M059J (cell line): ENCODE results near the gene RXFP2. TPM values are rescaled to one million over a fixed set of nuclear protein-coding genes. Genes with fewer than 3 reads are reported as not detected.

ENCODE experiments used
- DNase-seq: peaks from one replicate; pipeline ENCODE4 v3.0.0-alpha.2; 2012; ENCODE audit warnings: low read depth
- total RNA-seq: library from RNA; depleted of rRNA; stranded (reverse); fragments of >200 nt; shearing (Covaris generic); gene quantifications from 2 replicates; pipeline ENCODE4 v1.2.3, GENCODE V29; 2014; rRNA removed

RXFP2 gene, protein sequence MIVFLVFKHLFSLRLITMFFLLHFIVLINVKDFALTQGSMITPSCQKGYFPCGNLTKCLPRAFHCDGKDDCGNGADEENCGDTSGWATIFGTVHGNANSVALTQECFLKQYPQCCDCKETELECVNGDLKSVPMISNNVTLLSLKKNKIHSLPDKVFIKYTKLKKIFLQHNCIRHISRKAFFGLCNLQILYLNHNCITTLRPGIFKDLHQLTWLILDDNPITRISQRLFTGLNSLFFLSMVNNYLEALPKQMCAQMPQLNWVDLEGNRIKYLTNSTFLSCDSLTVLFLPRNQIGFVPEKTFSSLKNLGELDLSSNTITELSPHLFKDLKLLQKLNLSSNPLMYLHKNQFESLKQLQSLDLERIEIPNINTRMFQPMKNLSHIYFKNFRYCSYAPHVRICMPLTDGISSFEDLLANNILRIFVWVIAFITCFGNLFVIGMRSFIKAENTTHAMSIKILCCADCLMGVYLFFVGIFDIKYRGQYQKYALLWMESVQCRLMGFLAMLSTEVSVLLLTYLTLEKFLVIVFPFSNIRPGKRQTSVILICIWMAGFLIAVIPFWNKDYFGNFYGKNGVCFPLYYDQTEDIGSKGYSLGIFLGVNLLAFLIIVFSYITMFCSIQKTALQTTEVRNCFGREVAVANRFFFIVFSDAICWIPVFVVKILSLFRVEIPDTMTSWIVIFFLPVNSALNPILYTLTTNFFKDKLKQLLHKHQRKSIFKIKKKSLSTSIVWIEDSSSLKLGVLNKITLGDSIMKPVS
- 0.07 TPM in 1 of 2 replicates, not detected in the other for total RNA-seq

DNA sequence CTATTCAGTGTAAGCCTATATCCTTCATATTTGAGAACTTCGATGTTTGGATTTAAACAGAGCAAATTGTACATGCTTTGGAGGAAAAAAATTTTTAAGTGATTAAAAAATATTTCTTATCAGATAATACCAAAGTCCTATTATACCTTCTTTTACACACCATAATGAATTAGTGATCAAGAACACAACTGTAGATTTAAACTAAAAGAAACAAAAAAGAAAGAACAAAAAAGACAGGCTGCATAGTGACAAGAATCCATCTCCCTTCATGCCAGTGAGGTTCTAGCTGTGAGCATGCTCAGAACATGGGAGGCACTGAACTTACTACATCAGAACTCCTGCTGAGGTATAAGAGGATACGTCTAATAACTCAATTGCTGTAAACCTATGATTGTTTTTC is at the start of gene RXFP2:
RXFP2 (plus strand) TSS at position 301 of the 400 bp plus-strand sequence; CDS start at position 388, 87 bp downstream.
- no peak for DNase-seq

DNA sequence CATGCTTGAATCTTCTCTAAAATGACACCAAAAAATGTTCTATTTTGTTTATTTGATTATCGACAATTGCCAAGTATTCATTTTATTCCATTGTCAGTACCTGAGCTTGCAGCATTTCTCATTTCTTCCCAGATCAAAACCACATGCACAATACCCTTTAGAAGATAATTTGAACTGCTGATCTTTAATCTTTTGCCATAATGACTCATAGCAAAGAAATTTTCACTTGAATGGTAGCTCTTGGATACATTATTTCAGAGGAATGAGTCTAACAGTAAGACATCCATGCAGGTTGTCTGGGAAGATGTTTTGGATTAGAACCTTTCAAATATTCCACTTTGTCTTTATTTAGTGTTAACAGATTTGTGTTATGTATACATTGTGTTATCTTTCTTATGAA is 42.0 kb upstream of the RXFP2 start:
- DNase-seq, result peak; percentile 78

DNA sequence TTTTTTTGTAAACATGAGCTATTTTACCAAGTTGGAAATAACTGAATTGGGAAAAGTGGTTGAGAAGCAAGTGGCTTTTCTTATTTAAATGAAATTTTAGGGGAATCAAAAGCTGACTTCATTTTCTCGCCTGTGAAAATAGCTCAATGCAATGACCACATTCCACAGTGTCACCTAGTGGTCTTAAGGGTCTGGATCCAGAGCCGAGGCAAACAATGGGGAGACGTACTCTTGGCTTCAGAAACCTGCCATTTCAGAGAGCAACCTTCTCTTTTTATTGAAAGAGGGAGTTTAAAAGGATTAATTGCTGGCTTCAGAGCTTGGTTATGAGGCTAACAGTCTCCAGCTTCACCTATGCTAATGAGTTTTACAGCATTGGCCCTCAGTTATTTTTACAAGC is 39.7 kb upstream of the RXFP2 start:
- peak; percentile 34 for DNase-seq

DNA sequence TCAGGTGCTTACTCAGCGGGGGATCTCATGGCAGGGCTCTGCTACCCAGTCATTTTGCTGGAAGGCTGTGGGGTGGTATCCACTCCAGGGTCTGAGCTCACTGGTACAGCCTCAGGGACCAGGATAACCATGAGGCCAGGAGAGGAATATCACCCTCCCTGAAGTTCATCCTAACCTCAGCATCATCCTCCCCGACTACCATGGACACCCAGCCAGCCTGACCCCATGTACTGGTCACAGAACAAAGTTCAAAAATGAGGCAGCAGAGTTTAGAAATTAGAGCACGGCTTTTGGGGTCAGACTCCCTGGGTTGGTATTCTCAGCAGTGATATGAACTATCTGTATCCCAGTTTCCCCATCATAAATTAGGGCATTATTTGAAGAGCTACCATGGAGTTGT is 35.5 kb upstream of the RXFP2 start:
- DNase-seq, result no peak

DNA sequence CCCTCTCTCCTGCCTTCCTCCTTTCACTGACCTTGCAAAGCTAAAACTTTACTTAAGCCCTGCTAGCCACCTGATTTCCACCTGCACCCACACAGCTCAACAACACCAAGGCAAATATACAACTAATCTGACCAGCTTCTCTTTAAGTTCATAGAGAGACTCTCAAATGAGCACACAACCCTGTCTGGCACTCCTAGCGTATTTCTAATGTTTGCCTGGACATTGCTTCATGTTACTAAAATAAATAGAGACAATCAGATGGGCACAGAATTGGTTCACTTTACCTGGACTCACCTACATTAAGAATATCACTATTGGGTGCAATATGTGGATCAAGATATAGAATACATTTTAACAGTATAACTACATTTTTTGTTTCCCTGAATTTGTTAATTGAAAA is 33.2 kb upstream of the RXFP2 start:
- DNase-seq, result no peak

DNA sequence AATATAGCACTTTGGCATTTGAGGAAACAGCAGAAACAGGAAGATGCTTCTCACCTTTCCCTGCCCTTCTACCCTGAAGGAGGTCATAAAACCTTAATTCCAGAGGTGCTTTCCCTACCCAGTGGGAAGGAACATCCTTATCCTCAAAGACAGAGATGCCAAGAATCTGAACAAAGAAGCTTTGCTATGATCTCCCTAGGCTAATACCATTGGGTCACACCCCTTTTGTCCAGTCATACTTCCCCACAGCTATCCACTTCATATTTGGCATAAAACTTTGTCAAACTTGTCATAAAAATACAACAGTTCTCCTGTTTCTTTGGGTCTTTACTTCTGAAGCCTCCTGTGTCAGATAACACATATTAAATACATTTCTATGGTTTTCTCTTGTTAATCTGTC is 21.7 kb upstream of the RXFP2 start:
- DNase-seq, result no peak

DNA sequence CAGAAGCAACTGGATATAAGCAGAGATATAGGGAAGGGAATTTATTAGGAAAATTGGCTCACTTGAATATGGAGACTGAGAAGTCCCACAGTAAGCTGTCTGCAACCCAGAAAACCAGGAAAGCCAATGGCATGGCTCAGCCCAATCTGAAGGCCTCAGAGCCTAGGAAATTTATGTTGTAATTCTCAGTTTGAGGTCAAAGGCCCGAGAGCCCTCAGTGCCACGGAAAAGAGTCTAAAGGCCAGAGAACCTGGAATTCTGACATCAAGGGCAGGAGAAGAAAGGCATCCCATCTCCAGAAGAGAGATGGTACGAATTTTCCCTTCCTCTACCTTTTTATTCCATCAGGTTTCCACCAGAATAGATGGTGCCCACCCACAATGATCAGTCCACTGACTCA is 20.1 kb upstream of the RXFP2 start:
- DNase-seq, result no peak

DNA sequence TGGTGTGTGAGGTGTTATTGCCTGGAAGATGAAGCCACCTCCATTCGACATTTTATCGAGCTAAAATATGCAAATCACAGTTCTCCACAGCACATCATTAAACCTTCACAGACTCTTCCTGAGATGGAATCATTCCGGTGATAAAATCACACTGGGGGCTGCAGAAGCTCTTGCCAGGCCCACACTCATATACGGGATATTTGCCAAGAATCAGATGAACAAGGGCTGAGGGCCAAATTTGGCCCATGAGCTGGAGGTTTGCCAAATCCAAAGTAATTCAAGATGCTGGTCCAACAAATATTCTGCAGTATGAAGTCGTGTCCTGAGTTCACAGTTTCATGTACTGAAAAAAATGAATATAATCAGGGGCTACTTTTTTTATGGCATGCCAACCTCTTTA is 16.7 kb upstream of the RXFP2 start:
- DNase-seq, result peak; percentile 19

DNA sequence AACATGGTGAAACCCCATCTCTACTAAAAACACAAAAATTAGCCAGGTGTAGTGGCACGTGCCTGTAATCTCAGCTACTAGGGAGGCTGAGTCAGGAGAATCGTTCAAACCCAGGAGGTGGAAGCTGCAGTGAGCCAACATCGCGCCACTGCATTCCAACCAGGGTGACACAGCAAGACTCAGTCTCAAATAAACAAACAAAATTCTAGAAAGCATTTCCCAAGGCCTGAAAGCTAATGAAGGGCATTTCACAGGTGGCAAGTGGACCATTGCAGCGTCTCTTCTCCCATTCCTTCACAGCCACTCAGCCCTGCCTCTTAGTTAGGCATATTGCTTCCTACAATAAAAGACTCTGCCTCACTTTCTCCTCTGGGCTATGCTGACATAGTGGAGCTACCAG is 13.5 kb upstream of the RXFP2 start:
- peak; percentile 84 for DNase-seq

DNA sequence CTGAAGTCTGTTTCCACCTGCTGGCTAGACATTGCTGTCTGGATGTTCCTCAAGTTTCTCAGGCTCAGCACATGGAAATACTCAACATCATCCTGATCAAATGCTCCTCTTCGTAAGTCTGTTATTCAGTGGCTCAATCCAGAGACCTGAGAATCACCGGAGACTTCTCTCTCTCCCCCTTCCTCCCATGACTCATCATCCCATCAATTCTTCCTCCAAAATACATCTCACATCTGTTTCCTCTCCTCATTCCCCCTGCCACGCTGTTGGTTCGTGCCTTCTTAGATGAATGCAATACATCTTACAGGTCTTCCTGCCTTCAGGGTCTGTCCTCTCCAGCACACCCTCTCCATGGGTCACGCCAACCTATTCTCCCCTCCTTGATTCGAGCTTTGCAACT is 7.4 kb upstream of the RXFP2 start:
- DNase-seq, result no peak

DNA sequence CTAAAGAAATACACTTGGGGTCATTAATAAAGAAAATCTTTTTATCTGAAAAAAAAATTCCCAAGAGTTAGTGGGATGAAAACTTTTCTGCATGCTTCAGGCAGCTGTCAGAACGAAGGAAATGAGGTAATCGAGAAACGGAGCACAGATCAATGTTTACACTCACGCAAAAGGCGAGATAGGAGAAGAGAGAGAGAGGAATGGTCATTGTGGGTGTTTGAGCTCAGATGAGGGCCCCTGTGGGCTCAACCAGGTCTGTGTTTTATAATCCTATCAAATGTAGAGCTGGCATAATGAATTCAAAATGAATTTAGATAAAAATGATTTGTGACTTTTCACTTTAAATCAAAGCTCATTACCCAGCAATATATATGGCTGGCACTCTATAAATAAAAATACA is 6.3 kb upstream of the RXFP2 start:
- DNase-seq, result no peak

DNA sequence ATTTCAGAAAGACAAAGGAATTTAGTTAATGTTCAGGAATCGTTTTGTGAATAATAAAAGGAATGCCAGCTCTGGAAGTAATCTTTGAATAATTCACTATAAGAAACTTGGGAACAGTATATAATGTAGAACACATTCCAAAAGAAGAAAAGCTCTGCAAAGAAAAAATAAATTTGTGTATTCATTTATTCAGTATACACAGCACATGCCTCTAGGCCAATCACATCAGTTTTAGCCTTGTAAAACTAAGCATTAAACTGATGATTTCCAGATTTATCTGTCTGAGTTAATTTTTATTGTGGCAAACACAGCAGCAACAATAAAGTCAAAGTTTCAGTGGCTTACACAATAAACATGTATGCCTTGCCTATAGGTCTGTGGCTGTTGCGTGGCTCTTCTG is 5.7 kb upstream of the RXFP2 start:
- DNase-seq, result no peak

DNA sequence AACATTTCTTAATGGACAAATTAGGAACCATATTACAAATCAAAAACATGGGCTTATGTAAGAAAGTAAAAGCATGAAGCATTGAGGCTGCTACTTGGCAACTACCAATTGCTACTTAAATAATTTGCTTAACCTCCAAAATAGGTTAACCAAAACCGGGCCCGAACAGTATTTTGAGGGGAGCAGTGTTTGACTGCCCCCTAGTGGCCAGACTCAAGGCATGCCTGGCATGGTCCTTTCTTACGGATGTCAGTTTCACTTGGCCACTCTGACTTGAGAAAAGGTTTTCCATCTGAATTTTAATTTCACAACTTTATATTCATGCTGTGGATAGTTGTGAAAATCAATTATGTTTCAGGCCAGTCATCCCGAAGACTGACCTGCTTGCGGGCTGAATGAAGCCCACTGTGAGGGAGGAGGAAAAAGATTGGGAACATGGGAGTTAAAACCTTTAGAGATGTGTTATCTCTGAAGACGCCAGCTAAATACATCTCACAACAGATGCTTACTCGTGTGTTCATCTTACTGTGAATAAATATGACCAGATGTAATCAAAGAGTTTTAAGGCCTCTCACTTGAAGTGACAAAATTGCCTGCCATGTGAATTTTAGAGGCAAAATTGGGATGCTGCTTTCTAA is 2.9 kb downstream of the RXFP2 start:
- peak; percentile 69 for DNase-seq

DNA sequence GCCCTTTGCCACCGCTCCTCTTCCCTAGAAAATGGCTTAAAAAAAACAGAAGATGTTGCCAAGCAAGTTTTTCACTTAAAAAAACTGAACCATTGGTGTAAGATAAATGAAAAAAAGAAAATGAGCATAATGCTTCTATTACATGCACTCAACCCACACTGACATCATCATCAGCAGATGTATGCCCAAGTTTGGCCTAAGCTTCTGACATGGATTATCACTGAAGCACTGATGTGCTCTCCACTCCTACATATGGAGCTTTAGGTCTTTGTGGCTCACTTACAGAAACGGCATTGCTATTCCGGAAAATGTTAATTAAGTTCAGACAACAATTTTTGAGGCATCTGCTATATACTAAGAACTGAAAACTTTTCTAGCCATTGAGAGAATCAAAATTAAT is 8.0 kb downstream of the RXFP2 start:
- DNase-seq, result no peak

DNA sequence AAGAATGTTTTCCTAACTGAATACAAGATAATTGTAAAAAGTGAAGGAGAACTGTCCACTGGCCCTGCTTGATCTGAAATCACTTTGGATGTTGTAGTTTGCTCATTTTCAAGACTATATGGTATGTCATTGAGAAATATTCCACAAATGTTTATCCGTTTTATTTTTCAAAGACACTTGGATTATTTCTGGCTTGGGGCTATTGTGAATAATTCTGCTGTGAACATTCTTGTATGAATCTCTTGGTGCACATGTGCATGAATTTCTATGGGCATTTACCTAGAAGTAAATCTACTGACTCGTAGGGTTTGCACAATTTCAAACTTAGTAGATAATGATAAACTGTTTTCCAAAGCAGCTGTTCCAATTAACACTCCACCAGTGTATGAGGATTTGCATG is 8.6 kb downstream of the RXFP2 start:
- peak; percentile 44 for DNase-seq

DNA sequence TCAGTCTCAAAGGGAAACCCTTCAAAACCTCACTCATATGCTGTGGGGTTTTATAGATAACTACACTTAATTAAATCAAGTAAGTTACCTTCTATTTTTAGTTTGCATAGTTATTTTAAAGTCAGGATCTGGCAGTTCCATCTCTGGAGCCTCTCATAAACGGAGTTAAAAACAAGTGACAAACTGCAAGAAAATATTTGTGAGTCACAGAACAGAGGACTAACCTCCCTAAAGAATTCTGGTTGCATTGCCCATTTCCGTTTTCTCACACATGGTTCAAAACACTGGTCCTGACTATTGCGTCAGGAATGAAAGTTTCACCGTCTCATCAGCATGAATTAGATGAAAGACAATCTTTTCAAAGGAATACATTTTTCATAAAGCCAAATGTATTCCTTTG is 10.6 kb downstream of the RXFP2 start:
- peak; percentile 95 for DNase-seq

DNA sequence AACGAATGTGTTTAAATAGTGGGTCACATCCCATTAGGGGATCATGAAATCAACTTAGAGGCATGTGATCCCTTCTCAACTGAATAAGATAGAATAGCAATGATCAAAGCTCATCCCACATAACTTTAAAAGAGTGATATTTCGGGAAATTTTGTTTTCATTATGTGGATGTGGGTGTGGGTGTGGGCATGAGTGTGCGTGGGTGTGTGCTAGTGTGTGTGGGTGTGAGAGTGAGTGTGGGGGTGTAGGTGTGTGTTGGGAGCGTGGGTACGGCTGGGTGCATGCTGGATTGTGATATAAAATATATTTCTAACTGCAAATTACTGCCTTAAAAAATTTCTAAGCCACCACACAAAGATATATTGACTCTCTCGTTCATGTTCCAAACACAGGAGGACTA is 15.9 kb downstream of the RXFP2 start:
- DNase-seq, result no peak

DNA sequence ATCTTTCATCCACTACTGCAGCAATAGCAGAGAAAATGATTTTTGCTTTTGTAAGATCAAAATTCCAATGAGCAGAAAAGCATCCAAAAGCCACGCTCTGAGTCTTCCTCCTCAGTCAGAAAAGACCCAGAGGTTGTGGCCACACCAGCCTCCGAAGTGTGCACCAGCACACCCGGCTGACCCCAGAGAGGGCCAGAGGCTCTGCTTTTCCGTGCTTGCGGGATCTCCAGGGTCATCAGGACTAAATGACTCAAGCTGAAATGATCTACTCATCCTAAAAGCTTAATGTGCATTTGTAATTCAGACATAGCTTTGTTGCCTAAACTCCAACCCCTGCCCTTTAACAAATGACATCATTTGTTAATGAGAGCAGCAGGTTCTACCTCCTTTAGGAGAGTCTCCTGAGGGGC is 16.5 kb downstream of the RXFP2 start:
- peak; percentile 96 for DNase-seq

DNA sequence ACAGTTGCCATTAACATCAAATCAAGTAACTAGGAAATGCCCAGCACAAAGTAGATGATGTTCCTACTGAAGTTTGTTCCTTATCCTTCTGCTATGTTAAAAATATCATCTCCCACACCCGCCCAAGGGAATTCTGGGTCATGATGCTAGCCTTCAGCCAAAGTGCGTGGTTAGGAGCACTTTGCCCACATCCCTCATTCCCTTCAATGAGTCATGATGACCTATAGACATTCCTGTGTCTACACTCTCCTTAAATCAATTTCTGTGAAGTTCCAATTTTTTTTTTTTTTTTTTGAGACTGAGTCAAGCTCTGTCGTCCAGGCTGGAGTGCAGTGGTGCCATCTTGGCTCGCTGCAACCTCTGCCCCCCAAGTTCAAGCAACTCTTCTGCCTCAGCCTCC is 17.0 kb downstream of the RXFP2 start:
- DNase-seq, result peak; percentile 97

DNA sequence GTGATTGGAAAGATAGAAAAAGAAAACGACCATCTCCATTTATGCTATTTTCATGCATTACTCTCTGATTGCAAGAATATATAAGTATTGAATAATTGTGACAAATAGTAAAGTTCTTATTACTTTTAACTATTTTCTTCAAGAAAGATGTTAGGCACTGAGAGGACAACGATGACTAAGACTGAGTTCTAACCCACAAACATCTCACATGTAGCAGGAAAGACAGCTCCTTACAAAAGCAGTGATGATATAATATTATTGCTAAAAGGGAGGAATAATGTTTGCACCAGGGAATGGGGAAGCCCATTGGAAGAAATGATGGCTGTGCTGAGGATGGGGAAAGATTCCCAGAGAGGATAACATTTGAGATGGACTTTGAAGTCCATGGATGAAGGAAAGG is 22.6 kb downstream of the RXFP2 start:
- peak; percentile 46 for DNase-seq

DNA sequence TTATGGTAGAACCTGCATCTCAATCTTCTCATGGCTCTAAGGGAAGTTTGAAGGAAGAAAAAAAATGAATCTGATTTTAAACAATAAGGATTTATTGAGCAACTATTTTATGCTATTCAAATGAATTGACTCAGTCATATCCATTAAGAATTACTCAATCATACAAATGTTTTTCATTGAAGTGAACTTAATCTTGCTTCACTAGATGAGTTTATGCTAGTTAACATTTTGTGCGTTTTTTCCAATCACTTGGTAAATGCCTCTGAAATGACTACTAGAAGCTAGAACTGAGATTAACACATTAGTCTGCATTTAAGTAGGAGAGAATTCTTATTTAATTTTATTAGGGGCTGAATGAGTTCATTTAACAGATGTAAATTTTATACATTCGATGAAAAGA is 25.2 kb downstream of the RXFP2 start:
- DNase-seq, result no peak

DNA sequence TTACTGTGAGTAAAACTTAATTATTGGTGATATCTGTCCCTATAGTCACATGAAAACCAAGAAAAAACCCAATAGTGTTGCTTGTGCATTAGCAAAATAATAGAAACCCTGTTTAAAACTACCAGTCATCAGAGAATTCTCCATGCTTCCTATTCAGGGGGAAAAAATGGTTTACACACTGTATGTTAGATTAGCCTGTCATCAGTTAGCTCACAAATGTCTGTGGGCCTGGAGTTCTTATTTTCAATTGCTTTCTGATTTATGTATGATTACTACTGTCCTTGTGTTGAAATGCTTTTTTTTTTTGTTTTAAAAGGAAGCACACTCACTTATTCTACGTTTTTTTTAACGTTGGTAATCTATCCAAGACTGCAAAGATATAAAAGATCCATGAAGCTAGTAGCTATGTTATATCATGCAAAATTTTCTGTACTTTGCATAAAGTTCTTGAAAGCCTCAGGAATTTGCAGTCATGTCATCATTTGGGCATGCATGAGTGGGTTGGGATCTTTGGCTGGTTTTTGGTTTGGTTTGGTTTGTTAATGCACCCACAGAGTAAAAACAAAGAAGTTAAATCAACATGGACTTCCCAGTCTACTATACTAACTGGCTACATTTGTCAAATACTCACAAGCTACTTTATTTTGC is 25.9 kb downstream of the RXFP2 start:
- peak; percentile 84 for DNase-seq
